HG03135 (cell line): Measurements from ENCODE around the gene TBC1D14.

Source experiments
- ATAC-seq: cut with Tn5 transposase; IDR thresholded peaks from one replicate; pipeline ENCODE4 v1.9.1; 2021; ENCODE audit warnings: mild to moderate bottlenecking, moderate library complexity; ENCODE audit not compliant: unreplicated experiment

TBC1D14 gene

DNA sequence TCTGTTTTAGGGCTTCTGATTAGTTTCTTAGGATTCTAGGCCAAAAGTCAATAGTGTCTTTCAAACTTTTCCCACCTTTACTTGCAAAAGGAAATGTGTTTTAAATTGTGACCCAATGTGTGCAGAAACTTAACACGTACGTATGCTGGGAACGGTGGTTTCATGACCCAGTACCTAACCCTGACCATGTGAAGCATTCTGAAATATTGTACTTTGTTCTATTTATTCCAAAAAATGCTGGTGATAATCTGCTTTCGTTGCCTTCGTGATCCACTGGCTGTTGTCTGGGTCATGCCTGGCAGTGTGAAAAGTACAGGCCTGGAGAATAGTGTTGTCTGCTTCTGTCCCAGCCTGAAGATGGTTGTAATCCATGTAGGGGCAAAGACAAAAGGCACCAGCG lies 106.9 kb downstream of the TBC1D14 start:
- no peak for ATAC-seq

DNA sequence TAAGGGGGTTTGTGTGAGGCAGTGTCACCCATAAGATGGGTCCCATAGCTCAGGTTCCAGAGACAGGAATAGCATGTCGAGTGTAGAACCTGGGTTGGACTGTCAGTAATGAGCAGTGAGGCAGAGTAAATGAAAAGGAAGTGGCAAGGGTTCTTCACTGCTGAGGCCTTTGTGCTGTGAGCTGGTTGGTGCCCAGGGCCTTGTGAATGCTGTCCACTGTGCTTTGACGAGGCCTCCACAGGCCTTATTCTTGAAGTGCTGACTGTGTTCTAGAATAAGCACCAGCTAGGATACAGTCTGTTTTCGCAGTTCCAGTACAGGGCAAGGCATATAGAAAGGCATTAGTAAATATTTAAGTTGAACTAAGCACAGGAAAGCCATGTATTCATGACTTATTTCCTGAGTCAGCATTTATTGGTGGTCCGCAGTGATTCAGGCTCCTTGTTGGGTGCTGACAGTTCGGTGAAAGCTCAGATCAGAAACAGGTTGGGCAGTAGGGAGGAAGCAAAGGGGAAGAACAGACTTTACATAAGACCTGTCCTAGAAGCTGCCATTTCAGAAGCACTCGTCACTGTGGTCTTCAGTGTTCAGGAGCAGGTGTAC lies 107.9 kb downstream of the TBC1D14 start:
- no peak for ATAC-seq

DNA sequence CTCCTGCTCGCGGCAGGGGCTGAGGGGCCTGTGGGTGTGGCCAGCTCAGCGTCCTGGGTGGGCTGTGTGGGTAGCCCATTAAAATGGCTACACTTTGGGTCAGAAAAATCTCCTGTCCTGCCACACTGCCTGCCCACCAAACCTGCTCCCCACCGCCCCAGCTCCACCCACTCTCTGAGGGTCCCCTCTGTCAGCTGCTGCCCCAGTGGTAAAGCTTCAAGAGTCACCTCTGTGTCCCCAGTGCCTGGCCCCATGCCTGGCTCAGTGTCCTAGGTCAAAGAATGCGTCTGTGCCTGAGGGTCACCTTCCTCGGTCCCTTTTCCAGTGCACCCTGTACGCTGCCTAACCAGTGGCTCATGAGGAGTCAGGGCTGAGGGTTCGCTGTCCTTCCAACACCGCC lies 108.7 kb downstream of the TBC1D14 start:
- ATAC-seq, result no peak

DNA sequence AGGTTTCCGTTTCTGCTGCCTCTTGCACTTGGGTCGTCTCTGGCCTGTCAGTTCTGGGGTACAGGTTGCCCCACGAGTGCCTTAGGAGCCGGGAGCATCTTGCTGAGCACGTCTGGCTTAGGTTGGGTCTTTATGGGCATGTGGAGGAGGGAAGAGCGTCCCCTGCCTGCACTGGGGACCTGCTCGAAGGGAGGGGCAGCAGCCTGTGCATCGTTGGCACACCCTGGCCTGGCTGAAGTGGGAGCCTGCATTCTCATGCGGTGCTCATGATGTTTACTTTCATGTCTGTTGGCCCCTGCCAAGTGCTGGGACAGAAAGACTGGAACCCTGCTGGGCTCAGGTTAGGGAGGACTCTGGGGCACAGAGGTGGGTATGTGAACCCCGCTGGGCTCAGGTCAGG lies 109.7 kb downstream of the TBC1D14 start:
- no peak for ATAC-seq

DNA sequence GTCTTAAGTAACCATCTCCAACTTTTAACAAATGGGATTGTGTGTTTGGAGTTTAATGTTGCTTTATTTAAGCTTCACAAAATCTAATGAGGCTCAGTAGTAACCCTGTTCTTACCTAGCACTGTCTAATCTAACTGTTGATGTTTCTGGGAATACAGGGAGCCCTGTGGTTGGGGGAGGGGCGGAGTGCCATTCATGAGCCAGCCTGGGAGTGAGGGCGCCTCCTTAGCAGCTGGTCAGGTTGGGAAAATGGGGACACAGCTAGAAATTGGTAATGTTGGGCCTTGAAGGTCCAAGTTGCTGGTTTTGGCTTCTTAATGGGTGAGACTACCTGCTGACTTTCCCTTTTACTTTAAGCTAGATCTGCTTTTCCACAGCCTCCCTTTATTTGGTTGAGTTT lies 110.7 kb downstream of the TBC1D14 start:
- ATAC-seq, result no peak

DNA sequence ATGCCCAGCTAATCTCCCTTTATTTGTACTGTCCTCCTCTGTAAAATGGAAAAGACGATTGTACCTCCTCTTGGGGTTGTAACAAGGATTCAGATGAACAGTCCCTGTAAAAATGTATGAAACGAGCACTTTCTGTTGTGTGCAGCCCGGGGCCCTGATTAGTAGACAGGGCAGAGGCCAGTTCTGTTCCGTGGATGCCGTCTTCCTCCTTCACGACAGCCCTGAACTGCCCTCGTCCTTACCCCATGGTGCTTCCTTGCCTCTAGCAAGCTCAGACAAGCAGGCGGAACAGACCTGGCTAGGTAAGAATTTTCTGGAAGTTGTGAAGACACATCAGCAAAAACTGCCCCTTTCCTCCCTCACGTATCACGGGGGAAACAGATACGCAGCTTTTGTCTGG lies 111.2 kb downstream of the TBC1D14 start:
- ATAC-seq, result no peak

DNA sequence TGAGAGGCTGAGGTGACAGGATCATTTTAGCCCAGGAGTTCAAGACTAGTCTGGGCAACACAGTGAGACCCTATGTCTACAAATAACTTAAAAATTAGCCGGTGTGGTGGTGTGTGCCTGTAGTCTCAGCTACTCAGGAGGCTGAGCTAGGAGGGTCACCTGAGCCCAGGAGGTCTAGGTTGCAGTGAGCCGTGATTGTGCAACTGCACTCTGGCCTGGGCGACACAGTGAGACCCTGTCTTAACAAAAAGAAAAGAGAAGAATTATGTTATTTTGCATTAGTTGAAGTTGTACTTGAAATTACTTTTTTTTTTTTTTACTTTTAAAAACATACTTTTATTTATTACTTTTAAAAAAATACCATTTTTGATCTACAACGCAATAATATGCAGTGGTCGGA lies 111.7 kb downstream of the TBC1D14 start:
- no peak for ATAC-seq

DNA sequence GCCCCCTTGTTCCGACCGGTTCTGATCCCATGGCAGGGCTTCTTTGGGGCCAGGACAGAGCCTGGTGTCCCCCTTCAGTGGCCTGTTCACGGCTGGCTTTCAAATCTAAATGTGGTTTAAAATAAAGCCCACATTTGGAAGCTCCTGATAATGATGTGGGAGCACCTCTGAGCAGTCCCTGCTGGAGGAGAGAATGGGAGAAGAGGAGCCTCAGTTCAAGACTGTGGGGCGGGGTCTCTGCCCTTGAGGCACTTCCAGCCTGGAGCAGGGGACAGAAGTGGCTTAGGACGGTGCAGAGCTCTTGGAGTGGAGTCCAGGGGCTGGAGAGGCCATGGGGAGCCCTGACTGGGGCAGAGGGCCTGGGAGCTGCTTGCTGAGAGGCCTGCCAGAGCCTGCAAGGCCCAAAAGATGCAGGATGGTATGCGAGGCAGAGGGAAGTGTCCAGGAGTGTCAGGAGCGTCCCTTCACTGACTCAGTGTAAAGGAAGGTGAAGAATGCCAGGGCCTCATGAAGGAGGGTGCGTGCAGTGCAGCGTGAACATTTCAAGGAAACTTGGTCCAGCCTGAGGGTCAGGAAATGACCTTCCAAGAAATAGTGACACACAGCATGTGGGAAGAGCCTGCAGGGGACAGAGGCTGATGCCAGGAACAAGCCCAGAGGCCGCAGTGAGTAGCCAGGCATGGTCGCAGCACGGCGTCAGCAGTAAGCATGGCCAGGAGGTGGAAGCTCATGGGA lies 112.5 kb downstream of the TBC1D14 start:
- ATAC-seq, result no peak

DNA sequence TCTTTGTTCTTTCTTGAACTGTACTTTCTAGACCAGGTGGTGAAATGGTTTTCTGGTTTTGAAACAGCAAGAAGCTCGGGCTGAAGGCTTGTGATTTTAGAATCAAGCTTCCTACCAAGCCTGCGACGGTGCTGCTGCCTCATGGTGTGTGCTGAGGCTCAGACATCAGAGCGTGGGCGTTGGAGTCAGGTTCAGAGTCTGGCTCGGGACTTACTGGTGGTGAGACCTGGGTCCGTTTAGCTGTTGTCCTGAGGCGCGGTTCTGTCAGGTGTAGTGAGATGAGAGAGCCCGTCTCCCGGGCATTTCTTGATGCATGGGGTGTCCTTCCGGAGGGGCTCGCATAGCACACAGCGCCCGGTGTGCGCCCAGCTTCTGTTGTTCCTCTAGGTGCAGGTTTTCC lies 113.9 kb downstream of the TBC1D14 start:
- ATAC-seq, result no peak

DNA sequence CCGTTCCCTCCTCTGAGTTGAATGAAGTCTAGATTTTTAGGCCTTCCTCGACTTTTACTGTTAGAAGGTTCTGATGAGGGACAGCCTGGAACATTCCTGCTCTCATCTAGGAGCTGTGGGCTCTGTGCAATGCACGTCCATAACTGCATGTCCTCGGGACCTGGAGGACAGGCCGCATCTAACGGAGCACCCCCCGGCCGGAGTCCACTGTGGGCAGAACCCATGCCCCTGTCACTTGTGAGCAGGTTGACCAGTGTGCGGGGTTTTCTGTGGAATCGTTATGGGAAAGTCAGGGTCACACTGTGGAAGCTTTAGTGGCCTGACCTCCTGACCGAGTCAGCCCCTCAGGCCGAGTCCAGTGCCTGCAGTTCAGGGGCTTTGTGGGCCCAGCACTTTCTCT lies 114.3 kb downstream of the TBC1D14 start:
- ATAC-seq, result no peak

DNA sequence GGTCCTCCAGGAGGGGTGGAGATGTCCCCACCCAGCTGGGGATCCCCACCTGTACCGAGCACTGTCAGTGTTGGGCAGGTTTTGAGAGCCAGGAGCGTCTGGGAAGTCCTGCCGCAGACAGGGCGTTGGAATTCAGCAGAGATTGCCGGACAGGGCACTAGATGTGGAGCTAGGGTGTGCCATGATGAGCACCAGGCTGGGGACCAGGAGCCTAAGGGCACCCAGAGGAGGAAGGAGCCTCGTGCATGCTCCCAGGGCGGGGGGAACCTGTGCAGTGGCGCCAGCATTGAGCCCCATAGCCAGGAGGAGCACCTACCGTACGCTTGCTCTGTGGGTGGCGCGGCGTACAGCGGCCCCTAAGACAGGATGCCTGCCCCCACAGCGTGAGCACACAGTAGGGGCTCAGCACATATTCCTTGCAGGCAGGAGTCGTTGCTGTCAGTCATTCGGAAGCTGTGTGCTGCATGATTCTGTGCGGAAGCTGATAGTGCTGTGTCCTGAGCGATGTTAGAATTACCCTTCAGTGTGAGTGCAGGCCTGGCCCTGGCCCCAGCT lies 114.8 kb downstream of the TBC1D14 start:
- no peak for ATAC-seq

DNA sequence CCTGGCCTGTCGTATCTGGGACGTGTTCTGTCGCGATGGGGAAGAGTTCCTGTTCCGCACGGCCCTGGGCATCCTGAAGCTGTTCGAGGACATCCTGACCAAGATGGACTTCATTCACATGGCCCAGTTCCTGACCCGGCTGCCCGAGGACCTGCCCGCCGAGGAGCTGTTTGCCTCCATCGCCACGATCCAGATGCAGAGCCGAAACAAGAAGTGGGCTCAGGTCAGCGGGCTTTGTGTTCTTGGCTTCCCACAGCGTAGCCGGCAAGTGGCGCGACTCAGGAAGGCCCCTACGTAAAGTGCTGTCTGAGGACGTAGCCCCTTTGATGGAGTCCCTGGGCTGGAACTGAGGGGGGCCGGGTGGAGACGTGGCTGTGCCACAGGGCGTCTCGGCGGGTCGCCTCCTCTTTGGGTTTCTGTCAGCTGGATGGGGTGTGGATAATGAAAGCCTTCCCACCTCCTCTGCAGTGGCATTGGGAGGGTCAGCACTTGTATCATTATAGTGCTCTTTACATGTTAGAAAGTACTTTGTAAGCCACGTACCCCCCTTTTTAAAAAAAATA lies 115.5 kb downstream of the TBC1D14 start:
- ATAC-seq, result no peak

DNA sequence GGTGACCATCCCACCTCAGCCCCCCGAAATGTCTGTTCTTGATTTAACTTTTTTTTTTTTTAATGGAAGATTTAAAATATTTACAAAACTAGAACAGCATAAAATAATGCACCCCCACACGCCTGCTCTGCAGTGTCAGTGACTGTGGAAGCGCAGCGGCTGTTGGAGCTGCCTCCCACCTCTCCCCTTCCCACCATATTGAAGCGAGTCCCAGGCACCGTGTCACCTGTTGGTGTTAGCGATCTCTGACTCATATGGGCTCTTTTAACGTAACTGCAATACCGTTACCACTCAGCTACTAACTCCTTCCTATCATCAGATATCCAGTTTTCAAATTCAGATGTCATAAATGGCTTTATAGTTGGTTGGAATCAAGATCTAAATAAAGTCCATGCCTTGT lies 116.5 kb downstream of the TBC1D14 start:
- ATAC-seq, result no peak

DNA sequence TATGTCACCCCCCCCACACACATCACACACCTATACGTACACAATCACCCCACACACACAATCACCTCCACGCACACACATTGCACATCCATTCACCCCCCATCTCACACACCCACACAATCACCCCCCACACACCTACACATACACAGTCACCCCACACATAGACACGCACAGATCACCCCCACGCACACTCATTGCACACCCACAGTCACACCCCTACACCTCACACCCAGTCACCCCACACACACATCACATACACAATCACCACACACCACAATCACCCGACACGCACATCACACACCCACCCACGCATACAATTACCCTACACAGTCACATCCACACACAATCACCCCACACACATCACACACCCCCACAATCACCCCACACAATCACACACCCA lies 117.7 kb downstream of the TBC1D14 start:
- ATAC-seq, result no peak

DNA sequence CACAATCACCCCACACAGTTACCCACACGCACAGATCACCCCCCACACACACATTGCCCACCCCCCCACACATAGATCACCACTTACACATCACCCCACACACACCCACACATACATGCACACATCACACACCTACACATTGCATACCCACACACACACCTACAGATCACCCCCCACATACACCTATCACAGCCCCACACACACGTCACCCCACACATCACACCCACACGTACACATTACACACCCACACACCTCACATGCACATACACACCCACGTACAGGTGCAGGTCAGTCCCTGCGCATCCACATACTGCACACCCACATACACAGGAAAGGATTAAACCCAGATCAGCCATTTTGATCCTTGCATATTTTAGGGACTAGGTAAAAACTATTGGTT lies 118.3 kb downstream of the TBC1D14 start:
- no peak for ATAC-seq

DNA sequence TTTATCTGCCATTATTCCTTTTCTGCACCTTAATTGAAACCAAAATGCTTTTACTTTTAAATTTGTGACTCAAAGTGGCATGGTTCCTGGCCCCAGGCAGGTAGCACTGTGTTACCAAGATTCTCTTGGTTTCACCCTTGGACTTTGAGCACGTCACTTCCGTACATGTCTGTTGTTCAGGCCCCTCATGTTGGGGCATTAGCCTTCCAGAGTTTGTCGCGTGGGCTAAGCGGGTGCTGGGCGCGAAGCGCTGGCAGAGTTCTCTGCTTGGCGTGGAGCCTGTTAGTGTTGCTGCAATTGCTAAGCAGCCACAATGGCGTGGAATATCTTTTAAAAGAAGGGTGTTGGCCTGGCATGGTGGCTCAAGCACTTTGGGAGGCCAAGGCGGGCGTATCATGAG lies 119.6 kb downstream of the TBC1D14 start:
- no peak for ATAC-seq

DNA sequence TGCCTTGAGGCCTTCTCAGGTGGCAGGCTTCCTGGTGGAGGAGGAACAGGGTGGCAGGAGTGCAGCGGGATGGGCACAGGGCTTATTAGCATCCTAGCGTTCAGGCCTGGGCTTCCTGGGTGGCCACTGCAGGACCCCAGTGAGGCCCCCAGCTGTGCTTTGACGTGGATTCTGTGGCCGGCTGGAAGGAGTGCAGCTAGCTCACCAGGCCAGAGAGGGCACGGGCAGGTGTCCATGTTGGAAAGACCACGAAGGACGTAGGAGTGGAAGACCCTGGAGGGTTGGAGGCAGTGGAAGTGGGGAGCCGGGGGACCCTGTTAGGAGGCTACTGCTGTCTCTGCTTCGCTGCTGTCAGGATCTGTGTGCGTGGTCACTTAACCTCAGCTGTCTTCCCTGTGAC lies 120.3 kb downstream of the TBC1D14 start:
- ATAC-seq, result no peak

DNA sequence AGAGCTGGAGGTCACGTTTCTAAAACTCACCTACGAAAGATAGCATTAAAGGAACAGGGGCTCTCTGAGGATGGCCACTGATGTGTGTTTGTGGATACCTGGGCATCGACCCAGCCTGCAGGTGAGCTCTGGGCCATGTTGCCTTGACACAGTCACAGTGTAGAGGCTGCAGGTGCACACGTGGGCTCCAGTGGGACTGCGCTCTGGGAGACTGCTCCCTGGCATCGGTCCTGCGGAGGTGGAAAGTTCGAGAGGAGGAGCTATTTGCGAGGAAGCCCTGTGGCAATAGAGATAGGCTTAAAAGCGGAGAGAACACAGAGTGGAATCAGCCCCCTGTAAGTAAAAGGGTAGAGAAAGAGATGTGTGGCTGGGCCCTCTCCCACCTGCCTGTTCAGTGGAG lies 121.2 kb downstream of the TBC1D14 start:
- ATAC-seq, result no peak

DNA sequence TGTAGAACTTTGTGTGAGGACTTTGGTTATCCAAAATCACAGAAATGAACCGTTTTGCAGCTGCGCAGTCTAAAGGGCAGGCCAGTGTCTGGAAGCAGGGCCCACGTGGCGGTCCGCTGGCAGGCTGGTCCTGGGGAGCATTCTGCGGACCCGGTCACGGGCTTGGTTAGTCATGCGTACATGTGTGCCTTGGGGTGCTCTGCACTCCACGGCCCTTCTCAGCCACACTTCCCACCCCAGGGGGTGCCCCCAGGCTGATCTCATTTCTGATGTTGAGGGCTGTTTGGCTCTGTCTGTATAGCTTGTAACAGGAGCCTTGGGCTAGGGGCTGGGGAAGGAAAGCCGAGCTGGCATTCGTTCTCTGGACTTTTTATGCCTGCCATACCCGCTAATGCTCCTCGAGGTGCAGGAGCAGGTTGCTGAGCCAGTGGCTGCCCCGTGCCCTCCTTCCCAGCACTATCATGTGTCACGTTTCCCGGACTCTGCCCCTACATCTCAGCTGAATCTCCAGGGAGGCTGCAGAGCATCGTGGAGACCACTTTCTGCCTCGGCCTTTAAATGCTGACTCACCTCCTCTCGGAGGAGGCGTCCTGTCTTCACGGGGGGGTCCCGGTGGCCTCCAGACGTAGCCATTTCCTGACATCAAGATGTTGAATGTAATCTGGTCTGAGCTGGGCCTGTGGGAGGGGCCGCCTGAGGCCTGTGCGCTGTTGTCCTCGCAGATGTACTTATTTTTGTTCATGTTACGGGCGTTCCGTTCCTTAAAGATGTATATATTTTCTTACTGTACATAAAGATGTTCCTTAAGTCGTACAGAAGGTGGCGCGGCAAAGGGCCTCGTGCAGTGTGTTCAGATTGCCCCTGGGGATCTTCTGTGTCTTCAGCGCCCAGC lies 122.2 kb downstream of the TBC1D14 start:
- ATAC-seq, result no peak

DNA sequence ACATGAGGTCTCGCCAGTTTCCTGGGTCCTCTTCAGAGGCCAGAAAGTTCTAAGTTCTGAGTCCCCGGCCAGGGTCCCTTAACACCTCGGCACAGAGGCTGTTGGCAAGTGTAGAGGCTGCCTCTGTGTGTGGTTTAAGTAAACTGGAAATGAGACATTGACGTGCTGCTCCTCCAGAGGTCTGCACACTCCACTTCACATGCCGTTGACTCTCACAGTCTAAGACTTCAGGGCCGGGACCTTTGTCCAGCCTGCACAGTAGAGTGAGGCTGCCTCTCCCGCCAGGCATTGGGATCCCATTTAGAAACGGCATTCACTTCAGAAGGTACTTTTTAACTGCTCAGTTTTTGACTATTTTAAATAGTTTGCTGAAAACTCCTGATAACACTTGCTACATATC lies 123.0 kb downstream of the TBC1D14 start:
- no peak for ATAC-seq
